Nasal cavity respiratory epithelium epithelial cell of viscerocranial mucosa (primary cell): Measurements from ENCODE around the gene THOC6. TPM values are rescaled to one million over a fixed set of nuclear protein-coding genes. Genes with fewer than 3 reads are reported as not detected.

Experiments used
- total RNA-seq: library from RNA; depleted of rRNA; stranded (reverse); fragments of >200 nt; gene quantifications from 2 replicates; pipeline ENCODE4 v1.2.3, GENCODE V29; 2014

THOC6 gene
- 14.4 and 23.2 TPM in 2 replicates for total RNA-seq

GRCh38 chr16:3023669-3024478, at the start of gene THOC6, which contains the start of gene HCFC1R1:
THOC6 (plus strand) TSS chr16:3024035; CDS start chr16:3024327, 292 bp downstream.
HCFC1R1 (minus strand) TSS chr16:3023942; CDS start chr16:3023941, 1 bp downstream.

DNA sequence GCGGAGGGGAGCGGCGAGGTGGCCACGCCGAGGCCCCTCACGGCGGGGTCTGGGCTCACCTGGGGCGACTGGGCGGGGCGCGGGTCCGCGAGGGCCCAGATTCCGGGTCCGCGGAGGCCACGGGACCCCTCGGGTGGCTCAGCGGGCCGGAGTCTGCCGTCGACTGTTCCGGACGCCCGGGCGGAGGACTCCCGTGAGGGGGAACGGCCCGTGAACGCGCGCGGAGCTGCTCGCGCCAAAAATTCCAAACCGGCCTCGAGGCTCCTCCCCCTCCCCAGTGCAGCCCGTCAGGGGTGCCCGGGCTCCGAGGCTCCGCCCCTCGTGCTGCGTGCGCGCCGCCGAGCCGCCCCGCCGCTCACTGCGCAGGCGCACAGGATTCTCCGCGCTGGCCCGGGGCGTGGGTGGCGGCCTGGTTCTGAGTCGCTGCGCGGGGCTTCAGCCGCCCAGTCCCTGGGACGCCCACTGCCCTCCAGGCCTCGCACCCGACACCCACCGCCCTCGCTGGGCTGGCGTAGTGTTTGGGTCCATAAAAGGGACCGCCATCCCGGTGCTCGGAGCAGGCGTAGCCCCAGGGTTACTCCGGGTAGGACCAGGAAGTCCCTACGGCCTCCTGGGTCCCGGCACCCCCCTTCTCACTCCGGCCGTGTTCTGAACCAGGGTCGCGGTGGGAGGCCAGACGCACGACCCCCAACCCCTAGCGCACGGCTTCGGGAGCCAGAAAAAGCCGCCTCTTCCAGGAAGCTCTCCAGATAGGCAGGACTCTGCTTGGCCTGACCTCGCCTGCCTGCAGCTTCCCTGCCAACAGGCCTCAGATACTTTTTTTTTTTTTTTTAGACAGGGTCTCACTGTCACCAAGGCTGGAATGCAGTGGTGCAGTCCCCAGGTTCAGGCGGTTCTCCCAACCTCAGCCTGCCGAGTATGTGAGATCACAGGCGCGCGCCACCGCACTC, 43.3 kb upstream of the THOC6 start, which contains the start of gene PKMYT1:
PKMYT1 (minus strand) TSS at position 220 of the 950 bp plus-strand sequence. CDS start 789 bp downstream, outside the sequence.

GRCh38 chr16:3012828-3013420, 10.9 kb upstream of the THOC6 start, which contains the start of gene CLDN9:
CLDN9 (plus strand) TSS chr16:3012923; CDS start chr16:3013363, 440 bp downstream.

DNA sequence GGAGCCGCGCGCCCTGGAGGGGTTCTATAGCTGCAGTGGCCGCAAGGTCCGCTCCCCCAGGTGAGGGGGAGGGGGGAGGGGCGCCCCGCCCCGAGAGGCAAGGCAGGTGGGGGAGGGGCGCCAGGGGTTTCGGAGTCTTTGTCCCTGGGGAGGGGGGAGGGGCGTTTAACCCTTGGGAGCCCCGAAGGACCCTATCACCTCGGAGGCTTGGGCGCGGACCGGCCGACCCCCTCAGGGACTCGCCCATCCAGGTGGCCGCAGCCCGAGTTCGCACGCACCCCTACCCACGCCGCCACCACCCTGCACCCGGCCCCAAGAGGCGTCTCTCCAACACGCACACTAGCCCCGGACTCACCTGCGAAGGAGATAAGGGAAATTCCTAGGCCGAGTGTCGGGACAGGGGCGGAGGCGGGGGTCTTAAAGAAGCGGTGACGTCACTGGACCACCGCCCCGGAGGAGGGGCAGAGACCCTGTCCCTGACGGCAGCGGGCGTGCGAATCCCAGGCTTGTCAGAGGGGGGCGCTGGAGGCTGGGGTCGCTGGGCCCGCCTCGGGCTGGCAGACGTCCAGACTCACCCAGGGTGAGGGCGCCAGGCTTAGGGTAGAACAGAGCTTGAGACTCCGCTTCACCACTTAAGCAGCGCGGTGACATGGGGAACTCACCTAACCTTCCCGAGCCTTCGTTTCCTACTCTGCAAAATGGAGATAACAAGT, 5.9 kb upstream of the THOC6 start, which contains the start of gene CLDN6:
CLDN6 (minus strand) TSS at position 390 of the 713 bp plus-strand sequence. CDS start 2,162 bp downstream, outside the sequence.

GRCh38 chr16:3020247-3020603, 3.6 kb upstream of the THOC6 start, which contains the start of gene TNFRSF12A:
TNFRSF12A (plus strand) TSS chr16:3020368; CDS start chr16:3020398, 30 bp downstream.

GRCh38 chr16:3036726-3037315, 13.0 kb downstream of the THOC6 start, which contains the start of gene BICDL2:
BICDL2 (minus strand) TSS chr16:3036944; CDS start chr16:3035496, 1,448 bp downstream.

DNA sequence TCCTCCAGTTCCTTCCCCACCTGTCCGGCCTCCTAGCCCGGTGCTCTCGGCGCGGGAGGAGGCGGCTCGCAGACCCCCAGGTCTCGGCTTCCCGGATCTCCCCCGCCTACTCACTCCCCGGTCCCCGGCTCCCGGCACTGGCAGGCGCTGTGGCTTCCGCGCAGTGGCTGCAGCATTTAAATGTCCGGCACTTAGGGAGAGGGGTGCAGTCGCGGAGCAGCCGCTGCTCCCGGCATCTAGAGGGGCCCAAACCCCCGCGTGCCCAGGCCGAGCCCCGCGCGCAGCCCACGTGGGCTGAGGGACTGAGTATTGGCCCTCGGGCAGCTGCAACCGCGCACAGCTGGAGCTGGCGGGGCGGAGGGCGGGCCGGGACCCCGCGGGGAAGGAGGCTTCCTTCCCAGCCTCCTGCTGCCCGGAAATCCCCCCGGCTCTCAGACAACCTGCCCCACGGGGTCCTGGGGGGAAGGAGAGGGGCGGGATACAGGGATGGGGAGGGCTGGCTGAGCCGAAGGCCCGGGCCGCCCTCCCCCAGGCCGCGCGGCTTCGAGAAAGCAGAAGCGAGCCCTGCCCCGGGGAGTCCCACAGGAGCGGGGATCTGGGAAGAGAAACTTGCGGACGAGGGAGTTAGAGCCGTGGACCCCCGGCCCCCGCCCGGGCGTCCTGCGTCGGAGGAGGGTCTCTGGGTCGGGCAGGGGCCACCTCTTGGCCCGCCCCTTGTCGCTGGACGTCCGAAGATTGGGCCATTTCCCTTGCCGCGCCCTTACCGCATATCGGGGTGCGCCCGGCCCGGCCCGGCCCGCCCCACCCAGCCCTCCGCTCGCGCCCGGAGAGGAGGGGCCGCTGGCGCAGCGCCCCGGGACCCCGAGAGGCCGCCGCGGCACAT, 22.2 kb downstream of the THOC6 start, which contains the start of gene MMP25:
MMP25 (plus strand) TSS at position 804 of the 883 bp plus-strand sequence. CDS start 357 bp downstream, outside the sequence.

DNA sequence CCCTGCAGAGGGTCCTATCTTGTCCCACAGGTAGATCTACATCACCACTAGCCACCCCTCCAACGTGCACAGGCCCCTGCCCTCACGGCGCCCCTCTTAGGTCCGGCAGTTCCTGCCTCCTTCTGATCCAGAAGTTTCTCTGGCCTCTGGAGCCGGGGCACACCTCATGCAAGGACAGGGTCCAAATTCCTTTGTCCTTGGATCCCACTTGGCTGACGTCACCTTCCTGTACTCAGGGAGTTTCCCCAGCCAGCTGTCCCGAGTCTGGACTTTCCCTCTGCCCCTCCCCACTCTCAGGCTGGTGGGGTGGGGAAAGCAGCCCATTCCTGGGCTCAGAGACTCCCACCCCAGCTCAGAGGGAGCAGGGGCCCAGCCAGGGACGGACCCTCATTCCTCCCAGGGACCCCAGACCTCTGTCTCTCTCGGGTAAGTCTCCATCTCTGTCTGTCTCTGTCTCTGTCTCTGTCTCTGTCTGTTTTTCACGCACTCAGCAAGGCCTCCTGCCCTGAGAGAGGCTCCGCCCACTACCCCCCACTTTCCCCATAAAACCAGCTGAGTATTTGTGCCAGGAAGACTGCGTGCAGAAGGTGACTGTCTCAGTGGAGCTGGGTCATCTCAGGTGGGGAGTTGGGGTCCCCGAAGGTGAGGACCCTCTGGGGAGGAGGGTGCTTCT, 41.4 kb downstream of the THOC6 start, which contains the start of gene IL32:
IL32 (plus strand) TSS at position 572 of the 673 bp plus-strand sequence. CDS start 172 bp downstream, outside the sequence.

Other genes with a start within 250 kb of the THOC6 start
- gene ELOB, start 246.8 kb upstream of the THOC6 start, total RNA-seq: 180 and 232 TPM in 2 replicates
- gene PRSS33, start 236.5 kb upstream of the THOC6 start, total RNA-seq: not detected in 2 replicates
- gene PRSS41, start 225.6 kb upstream of the THOC6 start, total RNA-seq: not detected in 2 replicates
- gene PRSS21, start 206.8 kb upstream of the THOC6 start, total RNA-seq: 3.8 and 4.6 TPM in 2 replicates
- gene ZG16B, start 193.7 kb upstream of the THOC6 start, total RNA-seq: 0.68 and 4.1 TPM in 2 replicates
- gene PRSS22, start 165.9 kb upstream of the THOC6 start, total RNA-seq: 7.5 and 54.4 TPM in 2 replicates
- gene FLYWCH2, start 140.8 kb upstream of the THOC6 start, total RNA-seq: 52.8 and 69.7 TPM in 2 replicates
- 84.4 and 111 TPM in 2 replicates for gene FLYWCH1, start 112.1 kb upstream of the THOC6 start, total RNA-seq
- gene KREMEN2, start 59.8 kb upstream of the THOC6 start, total RNA-seq: 3.8 and 10.2 TPM in 2 replicates
- 6.5 and 8.8 TPM in 2 replicates for gene PAQR4, start 54.7 kb upstream of the THOC6 start, total RNA-seq
- 0.34 and 0.50 TPM in 2 replicates for gene PKMYT1, start 43.6 kb upstream of the THOC6 start, total RNA-seq
- under 0.01 and 0.14 TPM in 2 replicates for gene CLDN9, start 11.1 kb upstream of the THOC6 start, total RNA-seq
- under 0.01 and 0.14 TPM in 2 replicates for gene CLDN6, start 5.9 kb upstream of the THOC6 start, total RNA-seq
- 279 and 421 TPM in 2 replicates for gene TNFRSF12A, start 3.7 kb upstream of the THOC6 start, total RNA-seq
- 2.4 and 9.4 TPM in 2 replicates for gene HCFC1R1, start 93 bp upstream of the THOC6 start, total RNA-seq
- gene BICDL2, start 12.9 kb downstream of the THOC6 start, total RNA-seq: 23.3 and 27.3 TPM in 2 replicates
- gene MMP25, start 22.5 kb downstream of the THOC6 start, total RNA-seq: 0.21 and 0.34 TPM in 2 replicates
- 1.7 and 32.1 TPM in 2 replicates for gene IL32, start 41.6 kb downstream of the THOC6 start, total RNA-seq
- gene ZSCAN10, start 75.3 kb downstream of the THOC6 start, total RNA-seq: not detected in 2 replicates
- gene ZNF205, start 88.6 kb downstream of the THOC6 start, total RNA-seq: 17.4 and 17.8 TPM in 2 replicates
- gene ZNF213, start 111.0 kb downstream of the THOC6 start, total RNA-seq: 13.7 and 22.8 TPM in 2 replicates
- 0.14 TPM in 1 of 2 replicates, not detected in the other for gene OR1F1, start 164.2 kb downstream of the THOC6 start, total RNA-seq
- gene ZNF200, start 211.1 kb downstream of the THOC6 start, total RNA-seq: 9.9 and 13.7 TPM in 2 replicates
- gene MEFV, start 232.6 kb downstream of the THOC6 start, total RNA-seq: under 0.01 and 0.07 TPM in 2 replicates